GM18508 (cell line): ENCODE data around the gene ARMH1.
"Not testable (repeated sequence)": the region's sequence is repeated elsewhere in the genome, so short reads cannot be mapped to it uniquely, and the experiment has no call there.

Experiments used
- ATAC-seq: cut with Tn5 transposase; IDR thresholded peaks from one replicate; pipeline ENCODE4 v1.9.1; 2021; ENCODE audit warnings: moderate number of reproducible peaks; ENCODE audit not compliant: insufficient read depth, unreplicated experiment

ARMH1 gene

GRCh38 chr1:44717653-44718052 is 43.1 kb downstream of the ARMH1 start:
- no peak for ATAC-seq

DNA sequence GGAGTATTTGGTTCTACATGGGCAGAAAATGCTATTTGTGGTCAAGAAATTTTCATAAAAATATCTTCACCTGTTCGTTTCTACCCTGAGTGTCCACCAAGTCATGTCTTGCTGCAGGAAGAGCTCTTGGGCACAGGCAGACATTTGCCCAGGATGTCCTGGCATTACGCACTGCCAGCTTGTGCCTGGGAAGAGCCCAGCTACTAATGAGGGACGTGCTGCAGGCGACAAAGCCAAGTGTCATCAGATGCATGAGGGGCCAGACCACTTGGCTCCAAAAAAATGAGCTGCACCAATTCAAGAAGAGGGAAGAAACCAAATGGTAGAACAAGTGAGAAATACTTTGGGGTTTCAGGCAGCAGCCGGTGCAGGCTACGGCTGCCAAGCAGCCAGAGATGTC is 43.6 kb downstream of the ARMH1 start:
- ATAC-seq = no peak

DNA sequence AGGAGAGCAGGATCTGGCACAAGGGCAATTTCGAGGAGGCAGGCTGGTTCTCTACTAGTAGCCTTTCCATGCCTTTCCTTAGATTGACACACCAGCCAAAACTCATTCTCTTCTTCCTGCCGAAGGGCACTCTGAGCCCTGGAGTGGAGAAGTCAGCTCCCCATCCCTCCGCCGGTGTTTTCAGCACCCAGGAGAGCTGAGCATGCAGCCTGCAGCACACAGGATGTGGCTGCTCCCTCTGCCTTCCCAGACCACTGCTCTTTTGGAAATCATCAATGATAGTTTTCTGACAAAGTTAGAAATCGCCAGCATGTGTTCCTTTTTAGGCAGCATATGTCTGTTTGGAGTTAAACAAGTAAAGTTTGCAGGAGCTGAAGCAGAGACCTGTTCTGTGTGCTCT is 44.8 kb downstream of the ARMH1 start:
- ATAC-seq = no peak

- ATAC-seq = no peak
These were observed 45.8 kb downstream of the ARMH1 start for GRCh38 chr1:44720281-44720680.

- peak; percentile 59 for ATAC-seq
These were observed 47.2 kb downstream of the ARMH1 start for GRCh38 chr1:44721485-44722361.

GRCh38 chr1:44723064-44723463 is 48.5 kb downstream of the ARMH1 start:
- no peak for ATAC-seq

DNA sequence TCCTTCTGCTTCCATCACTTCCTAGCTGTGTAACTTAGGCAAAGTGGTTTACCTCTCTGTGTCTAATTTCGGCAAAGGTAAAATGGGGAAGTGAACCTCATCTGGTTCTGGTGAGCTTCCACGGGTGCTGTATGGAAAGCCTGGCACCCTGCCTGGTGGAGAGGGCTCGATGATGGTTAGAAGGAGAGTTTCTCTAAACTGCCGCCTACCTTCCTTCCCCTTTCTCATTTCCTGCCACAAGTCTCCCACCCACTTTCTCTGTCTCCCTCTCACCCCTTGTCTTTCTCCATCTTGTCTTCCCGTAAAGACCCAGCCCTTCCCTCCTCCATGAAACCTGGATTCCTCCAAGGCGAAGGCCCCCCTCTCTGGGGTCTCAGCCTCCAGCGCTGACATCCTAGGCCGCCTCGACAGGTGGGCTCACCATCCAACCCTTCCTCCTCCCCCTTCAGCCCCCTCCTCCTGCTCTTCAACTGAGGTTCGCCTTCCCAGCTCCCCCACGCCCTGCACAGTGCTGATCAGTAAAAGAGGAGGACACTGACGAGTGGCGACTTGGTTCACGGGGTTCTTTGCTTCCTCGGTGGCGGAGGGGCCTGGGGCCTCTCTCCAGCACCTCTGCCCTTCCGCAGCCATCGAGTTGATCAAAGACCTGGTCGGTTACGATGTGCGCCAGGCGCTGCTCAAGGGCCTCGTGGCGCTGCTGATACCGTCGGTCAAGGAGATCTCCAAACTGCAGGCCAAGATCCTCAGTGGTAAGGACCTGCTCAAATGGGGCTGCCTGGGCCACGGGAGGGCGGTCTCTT is 49.2 kb downstream of the ARMH1 start:
- ATAC-seq = no peak

DNA sequence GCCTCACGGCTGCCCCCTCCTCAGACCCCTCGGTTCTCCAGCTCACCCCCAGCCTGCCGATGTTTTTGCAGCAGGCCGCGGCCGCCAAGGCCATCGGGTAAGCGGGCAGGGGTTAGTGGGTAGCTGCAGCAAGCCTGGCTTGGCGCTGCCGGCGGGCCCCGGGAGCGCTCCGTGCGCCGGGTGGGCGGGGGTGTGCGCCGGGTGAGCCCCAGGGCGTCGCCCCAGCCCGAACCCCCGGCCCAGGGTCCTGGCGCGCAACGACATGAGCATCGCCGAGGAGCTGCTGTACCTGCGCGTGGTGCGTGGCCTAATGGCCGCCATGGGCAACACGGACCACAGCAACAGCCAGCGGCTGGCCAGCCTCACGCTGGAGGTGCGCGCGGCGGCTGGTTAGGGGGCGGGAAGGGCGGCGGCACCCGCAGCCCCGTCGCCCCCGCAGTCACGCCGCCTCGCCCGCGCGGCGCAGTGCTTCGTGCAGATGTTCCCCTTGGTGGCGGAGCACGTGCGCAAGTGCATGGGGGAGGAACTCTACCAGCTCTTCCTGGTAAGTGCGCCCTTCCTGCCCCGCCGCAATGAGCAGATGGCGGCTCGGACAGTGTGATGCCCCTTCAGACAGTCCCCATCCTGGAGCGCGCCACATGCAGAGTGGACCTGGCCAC is 49.9 kb downstream of the ARMH1 start:
- ATAC-seq = no peak

GRCh38 chr1:44724955-44725698 is 50.6 kb downstream of the ARMH1 start:
- no peak for ATAC-seq

DNA sequence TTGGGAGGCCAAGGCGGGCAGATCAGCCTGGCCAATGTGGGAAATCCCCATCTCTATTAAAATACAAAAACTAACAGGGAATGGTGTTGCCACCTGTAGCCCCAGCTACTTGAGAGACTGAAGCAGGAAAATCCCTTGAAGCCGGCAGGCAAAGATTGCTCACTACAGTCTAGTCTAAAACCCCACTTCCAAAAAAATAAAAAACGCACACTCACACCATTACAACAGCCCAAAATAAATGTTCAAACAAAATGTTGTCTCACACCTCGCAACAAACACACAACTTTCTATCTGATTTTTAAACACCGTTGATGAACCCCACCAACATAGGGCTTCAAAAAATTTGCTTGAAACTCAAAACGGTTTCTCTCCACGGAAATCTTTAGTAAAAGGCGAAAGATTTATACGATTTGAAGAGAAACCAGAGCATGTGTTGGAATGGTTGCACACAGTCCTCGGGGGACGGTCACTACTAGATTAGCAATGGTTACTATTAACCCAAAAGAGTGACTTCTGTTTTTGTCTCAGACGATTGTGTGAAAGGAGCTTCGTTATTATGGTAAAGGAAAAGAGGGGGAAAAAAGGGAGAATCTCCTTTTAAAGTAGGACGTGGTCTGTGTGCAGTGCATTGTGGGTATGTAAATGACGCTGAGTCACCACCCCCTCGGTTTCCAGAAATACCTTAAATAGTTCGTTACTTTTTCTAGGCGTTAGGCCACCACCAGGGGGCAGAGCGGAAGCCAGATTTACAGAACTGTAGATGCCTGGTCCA is 56.4 kb downstream of the ARMH1 start, which contains the start of gene RNU5D-1:
TSS of gene RNU5D-1 (minus strand) at position 430 of the 772 bp plus-strand sequence.
- peak; percentile 60 for ATAC-seq

DNA sequence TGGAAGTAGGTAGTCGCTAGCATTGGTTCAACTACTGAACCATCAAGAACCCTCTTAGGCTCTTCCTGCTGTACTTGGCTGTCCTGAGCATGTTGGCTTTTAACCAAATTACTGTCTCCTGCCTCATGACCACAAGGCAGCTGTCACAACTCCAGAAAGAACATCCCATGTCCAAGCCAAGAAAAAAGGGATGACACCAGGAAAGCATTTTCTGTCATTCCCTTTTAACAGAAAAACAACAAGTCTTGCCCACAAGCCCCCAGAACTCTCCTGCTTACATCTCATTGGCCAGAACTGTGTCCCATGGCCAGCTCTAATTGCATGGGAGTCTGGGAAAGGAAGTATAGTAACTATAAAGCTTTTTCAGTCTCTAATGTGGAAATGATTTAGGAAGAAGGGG is 58.9 kb downstream of the ARMH1 start:
- ATAC-seq = no peak

GRCh38 chr1:44733784-44734183 is 59.3 kb downstream of the ARMH1 start:
- no peak for ATAC-seq

- no peak for ATAC-seq
These were observed 61.5 kb downstream of the ARMH1 start for GRCh38 chr1:44735992-44736391.

- not testable (repeated sequence) for ATAC-seq
These were observed 64.4 kb downstream of the ARMH1 start for GRCh38 chr1:44738953-44739306.

- peak; percentile 69 for ATAC-seq
These were observed 65.0 kb downstream of the ARMH1 start, which contains the start of gene KIF2C for GRCh38 chr1:44739307-44740178. KIF2C (plus strand) TSS chr1:44739837; CDS start chr1:44739933, 96 bp downstream.

- no peak for ATAC-seq
These were observed 65.7 kb downstream of the ARMH1 start for GRCh38 chr1:44740179-44740617.

GRCh38 chr1:44743211-44743610 is 68.7 kb downstream of the ARMH1 start:
- no peak for ATAC-seq

DNA sequence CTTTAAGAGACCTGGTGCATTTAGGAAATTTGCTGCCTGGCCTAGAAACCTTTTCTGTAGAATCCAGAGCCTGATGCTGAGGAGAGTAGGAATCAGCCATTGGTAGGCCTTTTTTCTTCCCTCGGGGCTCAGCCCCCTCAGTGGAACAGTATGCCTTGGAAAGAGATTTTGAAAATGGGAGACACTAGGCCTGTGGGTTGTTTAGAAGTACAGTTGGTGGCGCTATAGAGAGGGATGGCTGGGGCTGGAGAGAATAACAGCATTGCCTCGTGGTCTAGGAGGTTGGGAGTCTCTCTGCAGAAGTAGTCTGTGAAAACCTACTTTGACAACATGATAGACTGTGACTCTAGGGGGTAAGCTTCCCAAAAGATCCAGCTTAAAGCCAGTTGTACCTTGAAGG is 73.4 kb downstream of the ARMH1 start:
- ATAC-seq = no peak
